Uterus (tissue), 2 donors: Measurements from ENCODE around the gene TDRD10.

Source experiments
- POLR2A ChIP-seq, 2 donors: fragments of 450-650 bp; IDR thresholded peaks; one replicate each; pipeline ENCODE4 v1.6.1; 2016; ENCODE audit warnings: antibody characterized with exemption in 2 of 2, mild to moderate bottlenecking in 1 of 2, moderate library complexity in 1 of 2
- TF ChIP-seq, protein P1 (sequence below), 4 experiments: fragments of 200-600 bp in 2 of 4; fragments of 450-650 bp in 2 of 4; sonication (generic) in 2 of 4; IDR thresholded peaks; one replicate each; pipeline ENCODE4 v1.5.1; 2016 to 2019; ENCODE audit warnings: antibody characterized with exemption in 4 of 4, mild to moderate bottlenecking in 2 of 4, moderate library complexity in 1 of 4

DNA sequence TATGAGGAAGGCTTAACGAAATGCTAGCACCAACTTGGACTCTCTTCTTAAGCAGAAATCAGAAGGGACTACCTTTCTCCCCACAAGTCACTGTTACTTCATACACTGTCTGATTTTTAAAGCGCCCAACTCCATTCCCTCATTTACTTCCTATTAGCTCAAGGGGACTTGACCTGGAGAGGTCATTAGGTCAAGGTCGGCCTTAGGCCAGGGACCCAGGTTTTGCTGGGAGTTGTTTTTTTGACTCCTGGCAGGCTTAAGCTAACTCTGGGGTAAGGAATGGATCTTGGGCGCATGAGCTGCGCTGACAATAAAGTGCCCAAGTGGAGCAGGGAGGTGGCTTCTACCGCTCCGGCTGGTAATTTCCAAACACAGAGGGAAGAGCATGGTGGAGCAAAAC is 89.2 kb downstream of the TDRD10 start:
- TF ChIP-seq, protein P1, sequence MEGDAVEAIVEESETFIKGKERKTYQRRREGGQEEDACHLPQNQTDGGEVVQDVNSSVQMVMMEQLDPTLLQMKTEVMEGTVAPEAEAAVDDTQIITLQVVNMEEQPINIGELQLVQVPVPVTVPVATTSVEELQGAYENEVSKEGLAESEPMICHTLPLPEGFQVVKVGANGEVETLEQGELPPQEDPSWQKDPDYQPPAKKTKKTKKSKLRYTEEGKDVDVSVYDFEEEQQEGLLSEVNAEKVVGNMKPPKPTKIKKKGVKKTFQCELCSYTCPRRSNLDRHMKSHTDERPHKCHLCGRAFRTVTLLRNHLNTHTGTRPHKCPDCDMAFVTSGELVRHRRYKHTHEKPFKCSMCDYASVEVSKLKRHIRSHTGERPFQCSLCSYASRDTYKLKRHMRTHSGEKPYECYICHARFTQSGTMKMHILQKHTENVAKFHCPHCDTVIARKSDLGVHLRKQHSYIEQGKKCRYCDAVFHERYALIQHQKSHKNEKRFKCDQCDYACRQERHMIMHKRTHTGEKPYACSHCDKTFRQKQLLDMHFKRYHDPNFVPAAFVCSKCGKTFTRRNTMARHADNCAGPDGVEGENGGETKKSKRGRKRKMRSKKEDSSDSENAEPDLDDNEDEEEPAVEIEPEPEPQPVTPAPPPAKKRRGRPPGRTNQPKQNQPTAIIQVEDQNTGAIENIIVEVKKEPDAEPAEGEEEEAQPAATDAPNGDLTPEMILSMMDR (IDR thresholded peaks at IDR 0.05), result no peak
- no peak for TF ChIP-seq POLR2A (IDR thresholded peaks at IDR 0.05)
